Stimulated activated CD4-positive, alpha-beta T cell treated with anti-CD3 and anti-CD28 coated beads, Interleukin-1b, Interleukin-23, amount 100 ng/mL, for 1 hour (primary cell): ENCODE results near the gene GFI1B.
"Not testable (repeated sequence)": the region's sequence is repeated elsewhere in the genome, so short reads cannot be mapped to it uniquely, and the experiment has no call there.

ENCODE experiments used
- DNase-seq, 2 donors: peaks; one replicate each; pipeline ENCODE4 v3.0.0-alpha.2; 2020; ENCODE audit warnings: low read depth in 2 of 2

The GFI1B gene

GRCh38 chr9:132978451-132979131 is at the start of gene GFI1B:
Gene GFI1B, plus strand, starts transcription at chr9:132978694. Its CDS starts 7,985 bp downstream, at chr9:132986679.
- no peak for DNase-seq

GRCh38 chr9:132931178-132931735 is 47.2 kb upstream of the GFI1B start:
- no peak for DNase-seq

DNA sequence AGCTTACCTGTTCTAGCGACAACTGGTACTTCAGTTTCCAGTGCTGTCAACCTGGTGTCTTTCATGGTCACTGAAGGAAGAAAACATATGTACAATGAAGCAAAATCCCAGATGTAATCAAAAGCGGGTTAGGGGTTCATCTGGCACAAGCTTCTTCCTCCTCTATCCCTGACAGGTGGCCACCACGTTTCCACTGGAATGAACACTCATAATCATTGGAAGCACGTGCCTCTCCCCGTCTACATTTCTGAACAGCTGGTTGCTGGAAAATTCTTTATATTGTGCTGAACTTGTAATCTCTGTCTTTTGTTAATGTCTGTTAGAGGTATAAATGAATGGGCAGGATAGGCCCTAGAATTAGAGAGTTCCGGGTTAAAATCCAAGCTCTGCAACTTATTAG is 43.5 kb upstream of the GFI1B start:
- no peak for DNase-seq

GRCh38 chr9:132937463-132937901 is 41.0 kb upstream of the GFI1B start:
- DNase-seq, result no peak

DNA sequence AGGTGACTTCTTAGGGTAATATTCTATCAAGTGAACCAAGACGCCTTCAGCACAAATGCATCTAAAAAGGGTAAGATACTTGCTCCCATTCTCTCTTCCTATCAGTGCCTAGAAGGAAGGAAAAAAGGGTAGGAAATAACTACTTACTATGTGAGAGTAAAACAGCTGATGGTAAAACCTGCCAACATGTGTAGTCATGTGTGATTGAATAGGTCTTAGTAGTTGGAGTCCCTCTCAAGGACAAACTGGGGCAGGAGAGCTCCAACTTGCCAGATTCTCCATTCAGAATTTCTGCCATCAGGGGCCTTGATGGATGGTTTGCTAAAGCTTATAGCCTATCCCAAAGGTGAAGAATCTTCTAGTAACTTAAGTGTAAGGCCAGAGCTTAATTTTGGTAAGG is 39.3 kb upstream of the GFI1B start:
- DNase-seq, result no peak

DNA sequence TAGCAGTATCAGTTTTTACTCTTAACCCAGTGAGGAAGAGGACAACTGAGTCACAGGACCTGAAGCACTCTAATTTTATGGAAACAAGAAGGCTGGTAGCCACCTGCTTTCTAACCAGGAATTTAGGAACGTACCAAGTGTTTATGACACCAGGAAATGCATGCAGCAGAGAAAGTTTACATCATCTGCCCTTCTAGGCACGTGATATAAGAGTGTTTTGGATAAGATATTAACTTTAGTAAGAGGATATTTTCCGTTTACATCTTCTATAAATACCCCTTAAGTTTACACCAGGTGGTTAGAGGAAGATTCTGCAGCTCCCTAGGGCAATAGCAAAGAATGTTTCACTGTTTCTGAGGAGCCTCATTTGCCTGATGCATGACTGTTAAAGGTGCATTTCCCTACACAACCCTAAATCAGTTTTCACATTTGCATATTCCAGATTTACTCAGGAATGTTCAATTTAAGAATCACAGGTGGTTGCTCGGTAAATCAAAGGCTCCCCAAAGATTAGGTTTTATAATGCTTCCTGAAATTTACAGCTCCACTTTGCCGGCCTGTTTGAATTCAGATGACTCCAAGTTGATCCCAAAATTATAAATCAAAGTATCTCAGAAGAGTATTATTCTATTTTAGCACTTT is 35.8 kb upstream of the GFI1B start:
- DNase-seq, result no peak

GRCh38 chr9:132943651-132944293 is 34.7 kb upstream of the GFI1B start:
- no peak for DNase-seq

- DNase-seq, result peak; percentile 98 to 99
Measured at GRCh38 chr9:132944294-132945185, 34.0 kb upstream of the GFI1B start, which contains the start of gene TSC1. Gene TSC1, minus strand, starts transcription at chr9:132944616. Its CDS starts 15,744 bp downstream, at chr9:132928872.

GRCh38 chr9:132945186-132946130 is 33.0 kb upstream of the GFI1B start:
- DNase-seq, result no peak

- no peak for DNase-seq
Measured at GRCh38 chr9:132946211-132946610, 32.3 kb upstream of the GFI1B start.

DNA sequence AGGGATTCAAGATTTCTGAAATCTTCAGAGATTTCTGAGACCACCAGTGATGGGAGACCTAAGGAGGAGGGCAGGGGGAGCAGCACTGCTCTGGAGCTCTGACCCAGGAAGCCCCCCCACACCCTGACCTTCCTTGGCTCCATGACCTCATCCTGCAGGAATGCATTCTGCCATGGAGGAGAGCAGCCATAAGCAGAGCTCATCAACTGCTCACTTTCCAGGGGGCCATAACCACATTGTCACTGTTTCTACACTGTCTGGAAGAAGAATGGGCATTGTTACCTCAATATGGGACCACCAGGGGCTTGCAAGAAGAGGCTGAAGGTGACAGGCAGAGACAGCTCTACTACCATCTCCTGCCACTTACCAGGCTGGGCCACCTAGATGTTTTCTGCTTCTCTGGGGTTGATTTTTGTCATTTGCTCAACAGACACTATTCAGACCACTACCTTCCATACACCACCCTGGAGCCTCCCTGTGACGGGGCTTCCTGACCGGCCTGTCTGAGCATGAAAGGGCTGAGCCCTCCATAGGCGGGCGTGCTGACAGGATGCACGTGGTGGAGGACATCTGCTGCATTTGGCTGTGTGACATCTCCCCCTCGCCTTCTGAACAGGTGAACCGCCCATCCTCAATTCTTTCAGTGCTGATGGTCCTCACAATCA is 31.7 kb upstream of the GFI1B start:
- DNase-seq, result no peak

DNA sequence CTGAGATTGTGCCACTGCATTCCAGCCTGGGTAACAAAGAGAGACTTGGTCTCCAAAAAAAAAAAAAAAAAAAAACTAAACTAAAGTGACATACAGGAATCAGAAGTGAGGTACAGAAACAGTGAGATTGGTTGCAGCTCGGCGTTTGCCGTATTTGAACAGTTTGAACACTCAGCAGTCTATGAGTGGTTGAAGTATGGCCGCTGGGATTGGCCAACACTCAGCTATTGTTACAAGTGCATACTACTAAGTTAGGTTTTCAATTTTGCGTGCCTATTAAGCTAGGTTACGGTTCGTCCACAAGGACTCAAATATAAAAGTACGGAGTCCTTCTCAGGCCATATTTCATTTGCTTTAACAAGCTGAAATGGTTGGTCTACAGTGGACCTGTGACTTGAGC is 30.7 kb upstream of the GFI1B start:
- DNase-seq, result no peak

DNA sequence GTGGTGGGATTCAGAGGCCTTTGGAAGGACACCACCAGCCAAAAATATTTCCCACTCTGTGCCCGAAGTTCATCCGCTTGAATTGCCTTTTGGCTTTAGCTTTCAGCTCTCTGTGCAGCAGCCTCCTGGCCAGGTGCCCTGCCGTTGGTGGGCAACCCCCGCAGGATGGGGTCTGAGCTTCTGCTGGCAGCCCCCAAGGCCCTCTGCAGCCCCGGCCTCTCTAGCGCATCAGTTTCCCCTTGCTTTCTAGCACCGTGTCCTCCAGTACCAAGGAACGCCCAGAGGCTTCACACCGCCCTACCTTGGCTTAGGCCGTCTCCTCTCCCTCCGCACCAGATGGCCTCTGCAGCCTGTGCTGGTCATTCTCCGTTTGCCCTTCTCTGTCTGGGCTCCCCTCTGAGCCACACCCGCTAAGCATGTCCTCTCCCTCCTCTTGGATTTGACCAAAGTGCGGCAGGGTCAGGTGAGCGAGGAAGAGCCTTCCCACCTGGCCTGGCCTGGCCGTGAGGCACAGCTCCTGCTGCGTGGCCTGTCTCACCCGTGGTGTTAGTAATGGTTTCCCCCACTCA is 29.9 kb upstream of the GFI1B start:
- DNase-seq, result no peak

DNA sequence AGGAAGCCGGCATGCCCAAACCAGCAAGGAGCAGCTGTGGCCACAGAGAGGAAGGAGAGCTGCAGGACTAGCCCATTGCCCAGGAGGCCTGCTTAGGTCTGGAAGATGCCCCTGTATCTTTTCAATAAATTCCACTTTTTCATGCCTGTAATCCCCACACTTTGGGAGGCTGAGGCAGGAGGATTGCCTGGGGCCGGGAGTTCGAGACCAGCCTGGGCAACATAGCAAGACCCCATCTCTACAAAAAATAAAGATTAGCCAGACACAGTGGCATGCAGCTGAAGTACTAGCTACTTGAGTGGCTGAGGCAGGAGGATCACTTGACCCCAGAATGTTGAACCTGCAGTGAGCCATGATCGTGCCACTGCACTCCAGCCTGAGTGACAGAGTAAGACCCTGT is 28.8 kb upstream of the GFI1B start:
- no peak for DNase-seq

DNA sequence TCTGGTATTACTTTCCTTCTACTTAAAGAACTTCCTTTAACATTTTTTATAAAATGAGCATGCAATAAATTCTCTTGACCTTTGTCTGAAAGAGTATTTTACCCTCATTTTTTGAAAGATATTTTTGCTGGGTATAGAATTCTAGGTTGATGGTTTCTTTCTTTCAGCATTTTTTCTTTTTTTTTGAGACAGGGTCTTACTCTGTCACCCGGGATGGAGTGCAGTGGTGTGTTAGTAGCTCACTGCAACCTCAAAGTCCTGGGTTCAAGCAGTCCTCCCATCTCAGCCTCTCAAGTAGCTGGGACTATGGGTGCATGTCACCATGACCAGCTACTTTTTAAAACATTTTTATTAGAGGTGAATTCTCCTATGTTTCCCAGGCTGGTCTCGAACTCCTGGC is 23.4 kb upstream of the GFI1B start:
- no peak for DNase-seq

- DNase-seq, result no peak
Measured at GRCh38 chr9:132955768-132956167, 22.7 kb upstream of the GFI1B start.

DNA sequence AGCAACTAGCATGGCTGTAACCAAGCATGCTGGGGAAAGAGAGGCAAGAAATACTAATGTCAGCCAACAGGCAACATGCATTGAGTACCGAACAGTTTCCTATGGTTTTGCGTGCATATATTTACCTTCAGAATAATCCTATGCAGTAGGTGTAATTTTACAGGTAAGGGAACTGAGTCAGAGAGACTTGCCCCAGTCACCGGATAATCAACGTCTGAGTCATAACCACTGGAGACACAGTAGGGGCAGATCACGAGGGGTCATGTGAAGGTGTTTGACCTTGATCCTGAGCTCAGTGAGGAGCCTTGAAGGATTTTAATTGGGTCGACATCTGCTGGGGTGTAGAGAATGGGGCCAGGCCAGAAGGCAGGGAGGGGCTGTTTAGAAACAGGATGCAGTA is 20.7 kb upstream of the GFI1B start:
- no peak for DNase-seq

DNA sequence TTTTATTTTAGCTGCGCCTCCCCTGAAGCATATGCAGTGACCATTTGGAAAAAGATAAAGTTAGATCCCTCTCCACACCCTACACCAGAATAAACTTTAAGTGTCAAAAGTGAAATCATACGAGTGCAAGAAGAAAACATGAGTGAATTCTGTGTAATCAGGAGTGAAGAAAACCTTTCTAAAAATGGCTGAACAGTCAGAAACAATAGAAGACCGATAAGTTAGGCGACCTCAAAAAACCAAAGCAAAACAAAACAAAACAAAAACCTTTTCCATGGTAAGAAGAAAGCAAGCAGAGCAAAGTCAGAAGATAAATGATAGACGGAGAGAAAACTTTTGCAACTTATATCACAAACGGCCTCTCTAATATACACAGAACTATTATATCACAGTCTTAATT is 17.5 kb upstream of the GFI1B start:
- no peak for DNase-seq

DNA sequence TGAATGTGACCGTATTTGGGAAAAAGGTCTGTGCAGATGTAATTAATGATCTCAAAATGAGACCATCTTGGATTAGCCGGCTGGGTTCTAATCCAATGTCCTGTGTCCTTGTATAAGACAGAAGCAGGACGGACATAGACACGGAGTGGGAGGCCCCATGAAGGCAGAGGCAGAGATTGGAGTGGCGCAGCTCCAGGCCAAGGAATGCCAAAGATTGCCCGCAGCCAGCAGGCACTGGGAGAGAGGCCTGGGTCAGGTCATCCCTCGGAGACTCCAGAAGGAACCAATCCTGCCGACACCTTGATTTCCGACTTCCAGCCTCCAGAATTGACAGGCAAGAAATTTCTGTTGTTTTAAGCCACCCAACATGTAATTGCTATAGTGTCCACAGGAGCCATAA is 13.0 kb upstream of the GFI1B start:
- DNase-seq, result no peak

DNA sequence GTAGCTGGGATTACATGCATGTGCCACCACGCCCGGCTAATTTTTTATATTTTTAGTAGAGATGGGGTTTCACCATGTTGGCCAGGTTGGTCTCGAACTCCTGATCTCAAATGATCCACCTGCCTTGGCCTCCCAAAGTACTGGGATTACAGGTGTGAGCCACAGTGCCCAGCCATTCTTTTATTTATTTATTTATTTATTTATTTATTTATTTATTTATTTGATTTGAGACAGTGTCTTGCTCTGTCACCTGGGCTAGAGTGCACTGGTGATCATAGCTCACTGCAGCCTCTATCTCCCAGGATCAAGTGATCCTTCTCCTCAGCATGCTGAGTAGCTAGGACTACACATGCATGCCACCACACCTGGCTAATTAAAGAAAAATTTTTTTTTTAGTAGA is 10.6 kb upstream of the GFI1B start:
- not testable (repeated sequence) for DNase-seq
